Measurements from ENCODE around the gene LRRC73.
A peak's percentile ranks its signal among the peaks of the same experiment; 100 is the strongest.
"Not testable (repeated sequence)": the region's sequence is repeated elsewhere in the genome, so short reads cannot be mapped to it uniquely, and the experiment has no call there.

The LRRC73 gene

GRCh38 chr6:43509984-43510826 lies at the start of gene LRRC73:
Gene LRRC73, minus strand, starts transcription at chr6:43510346. Its CDS starts 561 bp downstream, at chr6:43509785.
- peak; percentile 45 to 69 (median 66) for DNase-seq

- DNase-seq: no peak
These were observed 49.2 kb upstream of the LRRC73 start for GRCh38 chr6:43559328-43559727.

GRCh38 chr6:43557620-43558019 lies 47.5 kb upstream of the LRRC73 start:
- DNase-seq: not testable (repeated sequence)

GRCh38 chr6:43547222-43547621 lies 37.1 kb upstream of the LRRC73 start:
- no peak for DNase-seq

- no peak for DNase-seq
These were observed 34.3 kb upstream of the LRRC73 start for GRCh38 chr6:43544461-43544860.

GRCh38 chr6:43541774-43542471 lies 31.8 kb upstream of the LRRC73 start:
- no peak for DNase-seq

- DNase-seq: no peak
These were observed 30.4 kb upstream of the LRRC73 start for GRCh38 chr6:43540507-43540906.

- not testable (repeated sequence) for DNase-seq
These were observed 29.3 kb upstream of the LRRC73 start for GRCh38 chr6:43539409-43539808.

- not testable (repeated sequence) for DNase-seq
These were observed 28.8 kb upstream of the LRRC73 start for GRCh38 chr6:43538986-43539385.

- DNase-seq: no peak
These were observed 22.1 kb upstream of the LRRC73 start for GRCh38 chr6:43532201-43532600.

- no peak for DNase-seq
These were observed 14.4 kb upstream of the LRRC73 start for GRCh38 chr6:43524483-43524961.

- DNase-seq: no peak
These were observed 13.1 kb upstream of the LRRC73 start for GRCh38 chr6:43523284-43523683.

GRCh38 chr6:43522547-43523261 lies 12.6 kb upstream of the LRRC73 start:
- no peak for DNase-seq

GRCh38 chr6:43521836-43522235 lies 11.7 kb upstream of the LRRC73 start:
- no peak for DNase-seq

GRCh38 chr6:43520097-43520496 lies 10.0 kb upstream of the LRRC73 start:
- DNase-seq: no peak

GRCh38 chr6:43517505-43518357 lies 7.6 kb upstream of the LRRC73 start:
- DNase-seq: no peak

- DNase-seq: peak; percentile 87 to 97 (median 95)
These were observed 6.8 kb upstream of the LRRC73 start, which contains the start of the genes POLR1C and YIPF3 for GRCh38 chr6:43516697-43517504. Gene POLR1C, plus strand, starts transcription at chr6:43517089. Its CDS starts 21 bp downstream, at chr6:43517110. Gene YIPF3, minus strand, starts transcription at chr6:43516926. Its CDS starts 119 bp downstream, at chr6:43516807.

- DNase-seq: no peak
These were observed 6.2 kb upstream of the LRRC73 start for GRCh38 chr6:43516367-43516696.

GRCh38 chr6:43515808-43516207 lies 5.7 kb upstream of the LRRC73 start:
- DNase-seq: no peak

- DNase-seq: no peak
These were observed 1.8 kb upstream of the LRRC73 start for GRCh38 chr6:43511824-43512415.

- no peak for DNase-seq
These were observed 649 bp upstream of the LRRC73 start for GRCh38 chr6:43510827-43511163.
